ENCODE data around the gene HOXB3. TPM values are rescaled to one million over a fixed set of nuclear protein-coding genes. Genes with fewer than 3 reads are reported as not detected.
A peak's percentile ranks its signal among the peaks of the same experiment; 100 is the strongest.

HOXB3 gene
- total RNA-seq, 4 donors from 2014 or later = 1.3 to 5.5 (median 2.2) TPM

GRCh38 chr17:48548523-48549280, 41.3 kb downstream of the HOXB3 start:
- peak overlapping the region; percentile 16 to 94 (median 46) for H3K27ac ChIP-seq
- intact Hi-C loops (cut with DNase I; ENCODE audit: low total_unique reads) (no loop called here), in situ Hi-C loops (cut with MboI; ENCODE audit: low sequenced_read_pairs in 4 of 4) (no loop called here)
- DNase-seq (no peak), ATAC-seq (no peak)
- peak overlapping the region in 1 of 4 donors; percentile 31 for H3K4me3 ChIP-seq
- no peaks in the 10 kb centered on the region for H3K36me3 ChIP-seq
- TF ChIP-seq POLR2A (IDR thresholded peaks at IDR 0.05) (no peak), CTCF (IDR thresholded peaks at IDR 0.05 in 4 of 5, conservative IDR thresholded peaks at IDR 0.05 in 1 of 5) (no peak)
- no peaks in the 10 kb centered on the region for H3K9me3 ChIP-seq
- peaks cover 0 to 32% of the 10 kb centered on the region in 2 donors for H3K4me1 ChIP-seq
- H3K27me3 ChIP-seq = peaks cover 12 to 28% (median 13%) of the 10 kb centered on the region in 3 donors

- no peak for ATAC-seq
- in situ Hi-C loops (cut with MboI; ENCODE audit: low sequenced_read_pairs in 4 of 4) = no loop called here
- no peaks in the 10 kb centered on the region for H3K9me3 ChIP-seq
- H3K27me3 ChIP-seq = peaks cover 13 to 32% (median 21%) of the 10 kb centered on the region in 3 donors
- no peak for DNase-seq
- TF ChIP-seq CTCF (IDR thresholded peaks at IDR 0.05 in 4 of 5, conservative IDR thresholded peaks at IDR 0.05 in 1 of 5) (no peak), POLR2A (IDR thresholded peaks at IDR 0.05) (no peak)
- H3K4me3 ChIP-seq = peak overlapping the region; percentile 12 to 31 (median 26)
- peaks cover 0 to 30% of the 10 kb centered on the region in 2 donors for H3K4me1 ChIP-seq
- peak overlapping the region; percentile 19 to 94 (median 55) for H3K27ac ChIP-seq
- intact Hi-C loops (cut with DNase I; ENCODE audit: low total_unique reads) = no loop called here
- H3K36me3 ChIP-seq = no peaks in the 10 kb centered on the region
Observed at GRCh38 chr17:48547808-48548522, 42.1 kb downstream of the HOXB3 start.

GRCh38 chr17:48546924-48547807, 42.9 kb downstream of the HOXB3 start:
- TF ChIP-seq POLR2A (IDR thresholded peaks at IDR 0.05) (no peak), CTCF (IDR thresholded peaks at IDR 0.05 in 4 of 5, conservative IDR thresholded peaks at IDR 0.05 in 1 of 5) (no peak)
- no peaks in the 10 kb centered on the region for H3K36me3 ChIP-seq
- no peak for ATAC-seq
- H3K27ac ChIP-seq = peak overlapping the region; percentile 37 to 94 (median 61)
- intact Hi-C loops (cut with DNase I; ENCODE audit: low total_unique reads) = no loop called here
- H3K4me3 ChIP-seq = peak overlapping the region; percentile 12 to 31 (median 26)
- no peak for DNase-seq
- H3K4me1 ChIP-seq = peaks cover 7 to 32% of the 10 kb centered on the region in 2 donors
- in situ Hi-C loops (cut with MboI; ENCODE audit: low sequenced_read_pairs in 4 of 4) = no loop called here
- H3K9me3 ChIP-seq = no peaks in the 10 kb centered on the region
- peaks cover 13 to 30% (median 23%) of the 10 kb centered on the region in 3 donors for H3K27me3 ChIP-seq

GRCh38 chr17:48546137-48546923, 43.7 kb downstream of the HOXB3 start:
- Histone ChIP-seq H3K27me3 (peaks cover 13 to 31% (median 21%) of the 10 kb centered on the region in 3 donors), H3K36me3 (no peaks in the 10 kb centered on the region), H3K4me3 (no peak overlapping the region), H3K4me1 (peaks cover 10 to 37% of the 10 kb centered on the region in 2 donors), H3K9me3 (no peaks in the 10 kb centered on the region), H3K27ac (peak overlapping the region; percentile 49 to 94 (median 77))
- intact Hi-C loops (cut with DNase I; ENCODE audit: low total_unique reads) (no loop called here), in situ Hi-C loops (cut with MboI; ENCODE audit: low sequenced_read_pairs in 4 of 4) (no loop called here)
- no peak for TF ChIP-seq CTCF (IDR thresholded peaks at IDR 0.05 in 4 of 5, conservative IDR thresholded peaks at IDR 0.05 in 1 of 5)
- no peak for TF ChIP-seq POLR2A (IDR thresholded peaks at IDR 0.05)
- ATAC-seq (no peak), DNase-seq (no peak)

Data from gastrocnemius medialis (tissue), 4 donors.